LNCAP (cell line): ENCODE results near the gene TTN.

Source experiments
- CTCF ChIP-seq: fragments of 450-650 bp; IDR thresholded peaks from 2 replicates; pipeline ENCODE4 v1.5.1; 2017; ENCODE audit warnings: mild to moderate bottlenecking

TTN gene

DNA sequence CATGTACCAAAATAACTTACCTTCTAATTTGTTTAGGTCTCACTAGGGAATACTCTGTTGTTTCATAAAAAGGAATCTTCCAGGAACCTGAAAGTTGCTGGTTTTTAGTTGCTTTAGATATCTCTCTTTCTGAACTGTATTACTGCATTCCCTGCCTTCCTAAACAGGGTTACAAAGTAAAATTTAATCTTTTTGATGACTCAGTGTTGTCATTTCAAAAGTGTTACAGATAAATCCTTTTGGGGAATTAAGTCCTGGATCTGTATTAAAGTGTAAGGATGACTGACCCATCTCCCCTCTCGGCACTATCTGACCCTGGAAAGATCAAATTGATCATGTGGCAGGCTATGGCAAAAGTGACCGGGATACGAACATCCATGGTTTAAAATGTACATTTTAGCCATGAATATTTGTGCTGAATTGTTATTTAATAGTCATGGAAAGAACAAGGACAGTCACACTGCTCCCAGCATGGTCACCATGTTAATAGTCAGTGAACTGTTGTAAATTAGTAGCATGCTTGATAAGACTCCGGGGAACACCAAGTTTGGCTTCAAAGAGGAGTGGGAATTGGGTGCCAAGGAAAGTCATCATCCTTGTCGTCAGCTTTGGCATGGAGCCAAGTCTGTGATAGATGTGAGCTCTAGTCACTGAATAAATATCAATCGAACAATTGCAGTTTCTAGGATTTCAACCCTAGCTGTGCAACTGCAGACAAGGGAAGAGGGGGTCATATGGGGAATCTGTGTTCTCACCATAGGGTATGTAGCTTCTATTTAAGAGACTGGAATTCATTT lies 322.8 kb downstream of the TTN start:
- TF ChIP-seq CTCF, result no peak

GRCh38 chr2:178482437-178482836 lies 324.8 kb downstream of the TTN start:
- TF ChIP-seq CTCF, result no peak

DNA sequence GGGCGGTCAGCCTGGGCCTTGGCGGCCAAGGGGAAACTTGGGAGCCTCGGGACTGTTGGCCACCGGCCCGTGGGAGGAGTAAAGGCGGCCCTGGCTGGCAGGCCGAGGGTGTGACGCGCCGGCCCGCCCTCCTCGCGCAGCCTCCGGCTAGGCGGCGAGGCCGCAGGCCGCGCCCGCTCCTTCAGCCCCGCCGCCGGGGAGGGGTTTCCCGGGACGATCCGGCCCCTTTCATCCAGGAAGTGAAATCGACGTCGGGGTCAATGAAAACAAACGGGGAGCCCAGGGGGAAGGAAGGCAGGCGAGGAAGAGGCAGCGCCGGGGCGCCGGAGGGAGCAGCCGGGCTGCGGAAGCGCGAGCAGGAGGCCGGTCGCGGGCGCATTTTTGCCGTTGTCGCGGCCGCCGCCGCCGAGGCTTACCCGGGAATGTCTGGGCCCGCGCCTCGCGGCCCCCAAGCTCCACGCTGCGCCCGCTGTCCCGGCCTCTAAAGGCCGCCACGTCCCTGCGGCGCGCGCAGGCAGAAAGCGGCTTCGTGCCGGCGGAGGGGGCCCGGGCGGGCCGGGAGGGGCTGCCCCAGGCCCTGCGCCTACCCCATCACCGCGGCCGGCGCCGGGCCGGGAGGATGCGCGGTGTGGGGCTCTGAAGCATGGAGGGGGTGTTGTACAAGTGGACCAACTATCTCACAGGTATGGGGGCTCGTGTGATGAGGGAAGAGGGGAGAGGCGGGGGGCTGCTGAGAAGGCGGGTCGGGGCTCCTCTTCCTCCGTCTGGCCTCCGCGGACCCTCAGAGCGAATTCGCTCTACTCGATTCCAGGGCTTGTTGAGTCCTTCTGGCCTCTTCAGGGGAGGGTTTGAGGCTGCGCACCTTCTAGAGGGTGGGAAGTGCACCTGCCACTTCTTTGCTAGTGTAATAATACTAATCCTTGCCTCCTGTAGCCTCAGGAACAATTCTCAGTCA lies 326.7 kb downstream of the TTN start, which contains the start of gene PLEKHA3:
Gene PLEKHA3 (plus strand): TSS at position 231 of the 955 bp plus-strand sequence. CDS start 413 bp downstream, at position 644.
- TF ChIP-seq CTCF, result no peak

- TF ChIP-seq CTCF, result no peak
These were observed 327.4 kb downstream of the TTN start for GRCh38 chr2:178479758-178480226.

GRCh38 chr2:178479275-178479616 lies 328.0 kb downstream of the TTN start:
- peak; percentile 3; the same call in 1 of the 2 replicates for TF ChIP-seq CTCF

DNA sequence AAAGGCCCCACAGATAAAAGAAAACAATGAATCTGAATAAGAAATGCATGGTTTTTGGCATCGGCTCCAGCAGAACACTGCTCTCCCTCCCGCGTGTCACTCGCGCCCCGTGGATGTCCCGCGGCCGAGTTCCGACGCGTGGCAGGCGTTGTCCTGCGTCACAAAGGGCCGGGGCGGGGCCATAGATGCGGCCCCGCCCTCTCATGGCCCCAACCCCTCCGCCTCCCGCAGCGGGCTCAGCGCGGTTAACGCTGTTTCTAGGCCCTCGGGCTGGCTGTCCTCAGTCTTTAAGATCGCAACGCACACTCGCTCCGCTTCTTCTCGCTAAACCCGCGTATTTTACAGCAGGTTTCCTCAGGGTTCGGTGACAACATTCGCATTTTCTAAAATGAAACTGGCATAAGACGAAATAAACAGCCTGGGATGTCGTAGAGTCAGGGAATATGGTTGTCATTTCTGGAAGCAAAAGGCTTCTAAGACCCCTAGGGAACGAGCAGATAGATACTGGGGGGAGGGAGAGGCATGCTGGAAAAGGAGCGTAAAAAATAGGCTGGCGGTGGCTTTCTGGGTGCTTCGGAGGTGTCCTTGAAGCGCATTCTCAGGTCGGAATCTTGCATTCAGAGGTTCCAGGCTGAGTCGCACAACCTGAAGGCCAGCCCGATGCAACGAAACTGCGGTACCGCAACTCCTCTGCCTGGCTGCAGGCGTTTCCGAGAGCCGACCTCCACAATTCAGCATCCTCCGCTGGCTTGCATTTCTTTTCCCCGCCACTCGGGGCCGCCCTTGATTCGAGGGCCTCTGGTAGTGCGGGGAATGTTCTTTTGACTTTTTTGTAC lies 328.6 kb downstream of the TTN start, which contains the start of gene FKBP7:
Gene FKBP7 (minus strand): TSS at position 162 of the 836 bp plus-strand sequence. CDS start 101 bp downstream, at position 61.
- peak; percentile 66 for TF ChIP-seq CTCF

GRCh38 chr2:178478130-178478438 lies 329.1 kb downstream of the TTN start:
- no peak for TF ChIP-seq CTCF
